ENCODE measurements around the gene APP.

Gene APP

DNA sequence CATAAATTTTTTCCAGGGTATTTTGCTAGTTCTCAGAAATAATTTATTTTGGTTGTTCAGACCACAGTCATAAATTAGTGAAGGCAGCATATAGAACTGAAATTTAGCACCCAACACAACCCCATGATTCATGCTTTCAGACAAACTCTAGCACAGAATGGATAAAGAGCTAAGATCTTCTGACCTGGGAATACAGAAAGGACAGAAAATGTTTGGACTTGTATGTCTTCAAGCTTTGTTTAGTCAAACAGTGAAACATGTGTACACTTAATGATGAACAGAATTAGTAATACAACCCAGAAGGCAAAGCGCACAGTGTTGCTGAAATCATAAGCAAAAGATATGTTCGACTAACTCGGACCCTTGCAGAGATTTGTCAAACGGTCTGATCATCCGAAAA, 205.6 kb downstream of the APP start:
- H3K27ac ChIP-seq = no peak overlapping the region
- TF ChIP-seq, protein P1, sequence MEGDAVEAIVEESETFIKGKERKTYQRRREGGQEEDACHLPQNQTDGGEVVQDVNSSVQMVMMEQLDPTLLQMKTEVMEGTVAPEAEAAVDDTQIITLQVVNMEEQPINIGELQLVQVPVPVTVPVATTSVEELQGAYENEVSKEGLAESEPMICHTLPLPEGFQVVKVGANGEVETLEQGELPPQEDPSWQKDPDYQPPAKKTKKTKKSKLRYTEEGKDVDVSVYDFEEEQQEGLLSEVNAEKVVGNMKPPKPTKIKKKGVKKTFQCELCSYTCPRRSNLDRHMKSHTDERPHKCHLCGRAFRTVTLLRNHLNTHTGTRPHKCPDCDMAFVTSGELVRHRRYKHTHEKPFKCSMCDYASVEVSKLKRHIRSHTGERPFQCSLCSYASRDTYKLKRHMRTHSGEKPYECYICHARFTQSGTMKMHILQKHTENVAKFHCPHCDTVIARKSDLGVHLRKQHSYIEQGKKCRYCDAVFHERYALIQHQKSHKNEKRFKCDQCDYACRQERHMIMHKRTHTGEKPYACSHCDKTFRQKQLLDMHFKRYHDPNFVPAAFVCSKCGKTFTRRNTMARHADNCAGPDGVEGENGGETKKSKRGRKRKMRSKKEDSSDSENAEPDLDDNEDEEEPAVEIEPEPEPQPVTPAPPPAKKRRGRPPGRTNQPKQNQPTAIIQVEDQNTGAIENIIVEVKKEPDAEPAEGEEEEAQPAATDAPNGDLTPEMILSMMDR (IDR thresholded peaks at IDR 0.05) = no peak
- TF ChIP-seq ZFX (IDR thresholded peaks at IDR 0.05; ENCODE audit: borderline replicate concordance) = no peak

DNA sequence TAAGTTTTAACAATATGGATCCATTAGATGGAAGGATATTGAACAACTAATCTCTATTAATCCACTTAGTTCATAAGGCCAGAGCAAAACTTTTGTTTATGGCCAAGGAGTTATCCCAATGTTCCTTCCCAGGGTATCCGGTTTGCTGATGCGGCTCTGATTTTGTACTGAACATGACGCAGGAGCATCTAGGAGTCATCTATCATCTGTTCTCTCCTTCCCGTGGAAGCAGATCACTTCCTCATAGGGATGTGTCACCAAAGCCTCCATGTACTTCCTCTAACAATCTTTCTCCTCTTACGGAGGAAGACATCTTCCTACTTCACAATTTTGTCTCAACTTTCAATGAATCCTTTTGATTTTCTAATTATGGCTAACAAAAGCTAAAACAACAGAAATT, 206.6 kb downstream of the APP start:
- no peak overlapping the region for H3K27ac ChIP-seq
- TF ChIP-seq, protein P1 (IDR thresholded peaks at IDR 0.05) = no peak

DNA sequence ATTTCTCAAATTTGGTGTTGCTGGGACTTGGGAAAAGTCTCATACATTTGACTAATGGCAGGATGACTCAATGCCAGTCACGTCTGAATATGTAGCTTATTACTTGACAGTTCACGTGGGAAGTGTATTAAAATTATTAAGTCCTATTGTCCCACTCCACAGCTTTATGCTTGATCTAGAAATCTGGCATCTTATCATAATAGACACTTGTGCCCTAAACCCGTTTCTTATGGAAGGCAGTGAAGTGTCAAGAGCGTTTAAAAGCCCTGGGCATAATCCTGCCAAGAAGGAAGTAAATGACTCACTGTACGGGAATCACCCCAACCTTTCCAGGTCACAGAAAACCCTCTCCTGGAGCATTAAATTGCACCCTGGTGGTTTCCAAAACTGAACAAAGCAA, 207.4 kb downstream of the APP start:
- TF ChIP-seq, protein P1 (IDR thresholded peaks at IDR 0.05) = no peak
- TF ChIP-seq ZFX (IDR thresholded peaks at IDR 0.05; ENCODE audit: borderline replicate concordance) = no peak

DNA sequence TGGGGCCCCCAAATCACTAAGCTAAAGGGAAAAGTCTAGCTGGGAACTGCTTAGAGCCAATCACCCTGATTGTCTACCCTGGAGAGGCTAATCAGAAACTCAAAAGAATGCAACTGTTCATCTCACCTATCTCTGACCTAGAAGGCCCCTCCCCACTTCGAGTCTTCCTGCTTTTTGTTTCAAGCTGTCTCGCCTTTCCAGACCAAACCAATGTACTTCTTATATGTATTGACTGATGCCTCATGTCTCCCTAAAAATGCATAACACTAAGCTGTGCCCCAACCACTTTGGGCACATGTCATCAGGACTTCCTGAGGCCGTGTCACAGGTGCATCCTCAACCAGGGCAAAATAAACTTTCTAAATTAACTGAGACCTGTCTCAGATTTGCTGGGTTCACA, 209.5 kb downstream of the APP start:
- TF ChIP-seq ZFX (IDR thresholded peaks at IDR 0.05; ENCODE audit: borderline replicate concordance) = no peak
- TF ChIP-seq, protein P1 (IDR thresholded peaks at IDR 0.05) = no peak
- H3K27ac ChIP-seq = no peak overlapping the region

More for the DNA sequence above, 207.4 kb downstream of the APP start:
- H3K27ac ChIP-seq = no peak overlapping the region

DNA sequence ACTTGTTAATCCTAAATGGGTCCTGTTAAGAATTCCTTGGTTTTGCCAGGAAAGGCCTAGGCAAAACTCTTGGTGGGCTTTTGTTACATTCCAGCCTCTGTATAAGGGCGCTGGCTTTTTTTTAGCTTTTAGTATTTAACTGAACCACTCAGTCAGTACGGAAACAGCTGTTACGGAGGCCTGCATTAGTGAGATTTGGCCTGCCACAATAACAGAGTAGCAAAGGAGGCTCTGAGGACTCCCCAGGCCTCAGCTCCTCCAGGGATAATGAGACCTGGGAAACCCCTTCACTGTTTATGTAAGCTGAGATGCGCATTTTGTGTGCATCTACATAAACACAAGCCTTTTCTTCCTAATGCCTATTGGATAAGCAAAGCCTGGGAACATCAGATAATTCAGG, 210.2 kb downstream of the APP start:
- TF ChIP-seq ZFX (IDR thresholded peaks at IDR 0.05; ENCODE audit: borderline replicate concordance) = no peak
- TF ChIP-seq, protein P1 (IDR thresholded peaks at IDR 0.05) = no peak

DNA sequence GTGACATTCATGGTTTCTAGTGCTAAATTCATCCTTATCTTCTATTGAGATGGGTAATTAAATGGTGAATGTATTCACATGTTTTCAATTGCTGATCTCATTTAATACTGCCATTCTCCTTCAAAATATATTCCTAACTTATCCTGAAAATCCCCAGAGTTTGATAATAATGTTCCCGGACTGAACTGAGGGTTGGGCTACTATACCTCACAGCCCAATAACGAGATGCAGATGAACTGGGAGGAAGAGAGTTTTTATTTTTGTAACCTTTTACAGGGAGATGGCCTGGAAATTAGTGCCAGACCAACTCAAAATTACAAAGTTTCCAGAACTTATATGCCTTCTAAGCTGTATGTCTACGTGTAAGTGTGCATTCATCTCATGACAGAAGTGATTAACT, 210.8 kb downstream of the APP start:
- H3K27ac ChIP-seq = no peak overlapping the region
- TF ChIP-seq, protein P1 (IDR thresholded peaks at IDR 0.05) = no peak
- TF ChIP-seq ZFX (IDR thresholded peaks at IDR 0.05; ENCODE audit: borderline replicate concordance) = no peak

More for the DNA sequence above, 210.2 kb downstream of the APP start:
- no peak overlapping the region for H3K27ac ChIP-seq

DNA sequence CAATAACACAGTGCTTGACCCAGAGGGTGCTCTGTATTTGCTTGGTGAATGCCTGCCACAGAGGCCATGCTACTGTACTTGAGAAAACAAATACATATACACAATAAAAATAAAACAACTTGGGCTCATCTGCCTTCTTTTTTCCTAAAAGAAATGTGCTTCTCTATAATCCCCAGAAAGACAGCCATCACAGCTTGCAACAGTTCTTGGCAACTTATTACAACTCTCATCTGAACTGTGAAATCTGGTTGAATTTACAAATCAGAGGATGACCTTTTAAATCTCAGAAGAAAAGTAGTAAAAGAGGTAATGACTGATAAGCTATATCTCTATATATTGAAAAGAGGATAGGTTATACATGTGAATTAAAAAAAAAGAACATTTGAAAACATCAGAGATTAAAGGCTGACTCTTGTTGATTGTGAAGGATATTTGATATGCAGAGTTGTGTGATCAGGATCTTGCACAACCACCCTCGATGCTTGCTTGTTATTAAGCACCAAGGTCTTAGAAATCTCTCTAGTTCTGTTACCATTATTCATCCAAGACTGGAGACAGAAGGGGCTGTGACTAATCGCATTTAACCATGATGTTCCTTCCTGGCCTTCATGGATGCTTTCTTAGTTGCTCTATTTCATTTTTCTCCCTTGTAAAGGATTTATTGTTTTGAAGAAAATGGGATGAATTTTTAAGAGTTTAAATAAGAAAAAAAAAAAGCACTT, 213.4 kb downstream of the APP start:
- no peak overlapping the region for H3K27ac ChIP-seq
- TF ChIP-seq, protein P1 (IDR thresholded peaks at IDR 0.05) = no peak
- no peak for TF ChIP-seq ZFX (IDR thresholded peaks at IDR 0.05; ENCODE audit: borderline replicate concordance)

Data from 22Rv1 (cell line).